LoVo (cell line): ENCODE data around the gene BPI.
"Not testable (repeated sequence)": the region's sequence is repeated elsewhere in the genome, so short reads cannot be mapped to it uniquely, and the experiment has no call there.

ENCODE experiments used
- DNase-seq: peaks from one replicate; pipeline ENCODE4 v3.0.0-alpha.2; 2016; ENCODE audit warnings: low spot score

BPI gene

DNA sequence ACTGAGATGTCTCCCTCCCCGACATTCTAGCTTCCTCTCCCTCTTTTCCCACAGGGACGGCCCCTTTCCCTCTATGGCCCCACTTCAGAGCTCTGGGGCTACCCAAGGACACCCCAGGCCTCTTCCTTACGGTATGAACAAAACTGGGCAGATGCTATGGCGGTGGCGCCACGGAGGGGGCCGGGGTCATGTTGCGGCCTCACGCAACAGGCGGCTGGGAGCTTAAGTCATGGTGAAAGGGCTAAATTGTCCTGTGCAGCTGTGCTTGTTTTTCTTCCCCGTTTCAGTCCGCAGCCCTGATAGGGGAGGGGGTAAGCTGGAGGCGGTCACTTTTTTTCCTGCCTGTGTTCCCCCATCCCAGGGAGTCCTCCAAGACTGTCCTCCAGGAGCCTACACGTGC is 25.8 kb upstream of the BPI start:
- DNase-seq, result no peak

DNA sequence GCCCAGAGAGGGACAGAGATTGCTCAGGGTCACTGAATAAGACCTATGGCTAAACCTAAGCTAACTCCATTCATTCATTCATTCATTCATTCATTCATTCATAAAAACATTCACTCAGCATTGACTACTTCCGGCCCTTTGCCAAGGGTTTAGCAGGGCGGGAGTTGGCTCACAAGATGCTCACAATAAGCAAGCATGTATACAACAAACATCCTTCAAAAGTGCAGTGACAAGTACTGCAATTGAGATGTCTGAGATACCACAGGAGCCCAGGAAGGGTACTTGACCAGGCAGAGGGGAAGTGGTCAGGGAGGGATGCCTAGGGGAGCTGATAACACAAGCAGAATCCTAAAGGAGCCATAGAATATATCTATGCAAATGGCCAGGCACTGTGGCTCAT is 25.2 kb upstream of the BPI start:
- no peak for DNase-seq

DNA sequence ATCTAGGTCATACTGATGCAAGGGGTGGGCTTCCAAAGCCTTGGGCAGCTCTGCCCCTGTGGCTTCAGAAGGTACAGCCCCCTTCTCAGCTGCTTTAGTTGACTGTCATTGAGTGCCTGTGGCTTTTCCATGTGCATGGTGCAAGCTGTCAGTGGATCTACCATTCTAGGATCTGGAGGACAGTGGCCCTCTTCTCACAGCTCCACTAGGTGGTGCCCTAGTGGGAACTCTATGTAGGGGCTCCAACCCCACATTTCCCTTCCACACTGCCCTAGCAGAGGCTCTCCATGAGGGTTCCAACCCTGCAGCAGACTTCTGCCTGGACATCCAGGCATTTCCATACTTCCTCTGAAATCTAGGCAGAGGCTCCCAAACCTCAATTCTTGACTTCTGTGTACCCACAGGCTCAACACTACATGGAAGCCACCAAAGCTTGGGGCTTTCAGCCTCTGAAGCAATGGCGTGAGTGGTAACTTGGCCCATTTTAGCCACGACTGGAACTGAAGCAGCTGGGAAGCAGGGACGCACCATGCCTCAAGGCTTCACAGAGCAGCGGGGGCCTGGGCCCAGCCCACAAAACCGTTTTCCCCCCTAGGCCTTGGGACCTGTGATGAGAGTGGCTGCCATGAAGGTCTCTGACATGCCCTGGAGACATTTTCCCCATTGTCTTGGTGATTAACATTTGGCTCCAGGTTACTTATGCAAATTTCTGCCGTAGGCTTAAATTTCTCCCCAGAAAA is 22.6 kb upstream of the BPI start:
- DNase-seq, result not testable (repeated sequence)

DNA sequence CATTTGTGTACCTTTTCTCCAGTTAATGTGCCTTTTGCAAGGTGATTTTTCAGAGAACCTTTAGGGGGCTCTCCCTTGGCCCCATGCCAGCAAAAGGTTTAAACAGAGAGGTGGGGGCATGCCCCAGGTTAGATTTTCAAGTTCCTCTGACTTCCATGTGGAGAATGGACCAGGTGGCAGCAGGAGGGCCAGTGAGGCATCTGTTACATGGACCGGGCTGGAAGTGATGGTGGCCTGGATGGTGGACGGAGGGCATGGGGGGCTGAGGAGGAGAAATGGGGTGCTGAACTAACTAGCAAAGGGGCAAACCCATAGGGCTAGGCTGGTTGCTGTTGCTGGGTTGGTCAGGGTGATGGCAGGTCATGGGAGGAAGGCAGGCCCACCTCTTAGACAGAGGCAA is 20.7 kb upstream of the BPI start:
- no peak for DNase-seq

GRCh38 chr20:38284066-38284650 is 19.8 kb upstream of the BPI start:
- not testable (repeated sequence) for DNase-seq

- DNase-seq, result no peak
These were observed 19.0 kb upstream of the BPI start for GRCh38 chr20:38284893-38285444.

GRCh38 chr20:38286586-38287531 is 17.1 kb upstream of the BPI start:
- DNase-seq, result peak; percentile 25

DNA sequence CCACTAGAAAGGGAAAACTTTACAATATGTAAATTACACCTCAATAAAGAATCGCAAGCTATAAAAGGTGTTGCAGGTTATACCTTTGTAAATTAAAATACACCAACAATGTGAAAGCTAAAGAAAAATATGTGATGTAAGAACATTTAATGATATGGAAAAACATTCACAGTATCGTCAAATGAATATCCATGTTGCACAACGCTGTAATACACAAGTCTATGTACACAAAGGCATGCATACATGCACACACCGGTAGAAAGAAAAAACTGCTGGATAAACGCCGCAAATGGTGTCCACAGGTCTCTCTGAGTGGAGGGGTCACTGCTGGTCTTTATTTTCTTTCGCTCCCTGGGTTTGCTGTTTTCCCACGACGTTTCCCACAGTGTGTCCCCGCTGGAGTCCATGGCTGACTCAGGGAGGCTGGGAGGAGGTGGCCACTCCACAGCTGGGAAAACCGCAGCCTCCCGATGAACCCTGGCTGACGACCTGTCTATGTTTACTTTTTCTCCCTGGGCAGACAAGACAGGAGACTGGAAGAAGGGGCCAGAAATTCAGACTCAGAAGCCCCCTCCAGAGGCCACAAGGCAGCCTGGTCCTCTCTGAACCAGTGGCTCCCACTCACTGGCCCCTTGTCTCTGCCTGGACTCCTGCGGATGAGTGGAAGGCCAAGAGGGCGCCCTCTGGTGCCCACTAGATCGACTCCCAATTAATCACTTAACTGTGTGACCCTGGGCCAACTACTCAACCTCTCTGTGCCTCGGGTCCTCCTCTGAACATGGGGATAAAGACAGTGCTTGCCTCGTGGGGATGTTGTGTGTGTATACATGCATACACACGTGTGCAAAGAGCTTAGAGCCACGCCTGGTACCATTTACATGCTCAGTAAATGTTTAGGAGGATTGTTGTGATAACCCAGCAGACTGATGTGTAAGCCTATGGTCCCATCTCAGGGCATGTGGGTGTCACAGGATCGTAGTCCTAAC is 12.8 kb upstream of the BPI start:
- DNase-seq, result peak; percentile 19

GRCh38 chr20:38291966-38292365 is 12.0 kb upstream of the BPI start:
- DNase-seq, result no peak

- no peak for DNase-seq
These were observed 10.4 kb upstream of the BPI start for GRCh38 chr20:38293491-38294065.

DNA sequence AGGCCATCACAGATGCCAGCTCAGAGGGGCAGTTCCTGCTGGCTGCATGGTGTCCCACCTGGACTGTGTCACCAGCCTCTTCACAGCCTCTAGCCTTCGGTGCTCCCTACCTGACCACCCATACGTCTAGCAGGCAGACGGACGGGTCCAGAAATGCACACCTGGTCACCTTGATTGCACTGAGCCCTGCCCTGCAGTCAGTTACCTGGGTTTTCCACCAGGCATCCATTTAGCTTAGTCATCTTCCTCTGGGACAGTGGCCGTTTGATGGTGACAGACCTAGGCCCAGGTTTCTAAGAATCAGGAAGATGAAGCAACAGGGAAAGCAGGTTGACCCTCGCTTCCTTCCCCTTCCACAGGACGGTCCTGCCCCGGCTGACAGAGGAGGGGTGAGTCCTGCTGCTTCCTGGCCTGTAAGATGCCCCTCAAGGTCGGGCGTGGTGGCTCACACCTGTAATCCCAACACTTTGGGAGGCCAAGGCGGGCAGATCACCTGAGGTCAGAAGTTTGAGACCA is 9.8 kb upstream of the BPI start:
- DNase-seq, result no peak

DNA sequence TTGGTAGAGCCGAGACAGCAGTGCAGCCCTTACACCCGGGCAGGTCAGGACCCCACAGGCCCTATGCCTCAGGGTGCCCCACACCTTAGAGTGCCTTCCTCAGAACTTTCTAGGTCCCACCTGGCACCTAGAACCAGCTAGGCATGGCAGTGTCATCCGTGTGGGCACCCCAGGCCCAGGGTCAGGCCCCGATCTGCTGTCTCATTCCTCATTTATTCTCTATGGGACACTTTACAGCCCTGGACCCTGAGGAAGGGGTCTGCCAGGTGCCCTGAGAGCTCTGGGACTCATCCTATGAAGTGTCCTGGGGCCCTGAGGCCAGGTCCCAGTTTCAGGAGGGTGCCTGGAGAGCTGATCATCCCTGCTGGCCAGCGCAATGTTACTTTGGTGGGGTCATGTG is 8.1 kb upstream of the BPI start:
- DNase-seq, result no peak

DNA sequence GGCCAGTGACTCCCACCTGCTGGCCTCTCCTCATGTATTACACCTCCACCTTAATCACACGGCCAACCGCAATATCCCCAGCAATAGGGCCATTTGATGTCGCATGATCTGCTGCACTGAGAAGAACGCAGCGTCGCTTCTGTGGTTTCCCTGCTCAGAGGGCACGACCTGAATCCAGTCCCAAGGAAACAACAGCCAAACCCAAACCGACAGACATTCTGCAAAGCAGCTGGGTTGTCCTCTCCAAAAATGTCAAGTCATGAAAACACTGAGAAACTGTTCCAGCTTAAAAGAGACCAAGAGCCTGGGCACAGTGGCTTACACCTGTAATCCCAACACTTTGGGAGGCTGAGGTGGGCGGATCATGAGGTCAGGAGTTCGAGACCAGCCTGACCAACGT is 7.5 kb upstream of the BPI start:
- no peak for DNase-seq

DNA sequence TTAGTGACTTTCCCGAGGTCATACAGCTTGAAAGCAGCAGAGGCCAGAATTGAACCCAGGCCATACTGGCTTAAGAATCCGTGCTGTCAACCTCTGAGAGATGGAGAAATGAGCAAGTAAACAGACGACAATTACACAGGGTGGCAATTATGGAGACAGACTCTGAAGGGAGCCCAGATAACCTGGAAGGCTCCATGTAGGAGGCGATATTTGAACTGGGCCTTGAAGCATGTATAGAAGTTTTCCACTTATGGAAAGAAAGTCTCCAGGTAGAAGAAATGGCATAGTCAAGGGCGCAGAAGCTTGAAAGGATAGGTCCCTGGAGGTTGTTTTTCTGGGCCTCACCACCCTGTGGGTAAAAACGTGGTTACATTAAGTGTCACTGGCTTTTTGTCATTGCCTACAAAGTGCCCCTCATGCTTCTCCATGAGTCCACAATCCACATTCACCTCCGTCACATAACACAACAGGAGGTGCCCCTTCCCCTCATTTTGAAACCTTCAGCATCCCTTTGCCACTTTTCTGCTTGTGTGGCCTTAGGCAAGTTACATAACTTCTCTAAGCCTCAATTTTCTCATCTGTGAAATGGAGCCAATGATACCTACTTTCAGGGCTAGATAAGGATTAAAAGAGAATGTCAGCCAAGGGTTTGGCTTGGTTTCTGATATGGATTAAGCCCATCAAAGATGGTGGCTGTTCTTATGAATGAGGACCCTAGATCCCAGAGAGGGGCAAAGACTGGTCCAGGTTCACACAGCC is 5.9 kb upstream of the BPI start:
- no peak for DNase-seq

GRCh38 chr20:38298768-38299288 is 5.1 kb upstream of the BPI start:
- no peak for DNase-seq

DNA sequence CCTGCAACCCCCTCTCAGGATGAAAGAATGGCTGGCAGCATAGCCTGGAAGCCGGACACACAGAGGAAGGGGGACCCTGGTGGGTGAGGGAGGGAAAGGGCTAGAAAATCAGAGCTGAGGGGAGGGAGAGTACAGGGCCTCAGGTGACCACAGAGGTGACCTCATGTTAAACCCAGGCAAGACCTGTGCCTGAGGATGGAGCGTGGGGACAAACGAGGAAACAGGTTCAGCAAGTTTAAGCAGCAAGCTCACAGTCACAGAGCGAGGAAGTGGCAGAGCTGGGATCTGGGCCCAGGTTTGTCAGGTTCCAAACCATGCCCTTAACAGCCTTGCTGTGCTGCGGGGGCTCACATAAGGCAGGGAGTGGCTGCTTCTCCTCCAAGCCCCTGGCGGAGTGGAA is 4.0 kb upstream of the BPI start:
- DNase-seq, result no peak

GRCh38 chr20:38300438-38300837 is 3.5 kb upstream of the BPI start:
- no peak for DNase-seq

GRCh38 chr20:38301309-38301708 is 2.6 kb upstream of the BPI start:
- DNase-seq, result no peak

DNA sequence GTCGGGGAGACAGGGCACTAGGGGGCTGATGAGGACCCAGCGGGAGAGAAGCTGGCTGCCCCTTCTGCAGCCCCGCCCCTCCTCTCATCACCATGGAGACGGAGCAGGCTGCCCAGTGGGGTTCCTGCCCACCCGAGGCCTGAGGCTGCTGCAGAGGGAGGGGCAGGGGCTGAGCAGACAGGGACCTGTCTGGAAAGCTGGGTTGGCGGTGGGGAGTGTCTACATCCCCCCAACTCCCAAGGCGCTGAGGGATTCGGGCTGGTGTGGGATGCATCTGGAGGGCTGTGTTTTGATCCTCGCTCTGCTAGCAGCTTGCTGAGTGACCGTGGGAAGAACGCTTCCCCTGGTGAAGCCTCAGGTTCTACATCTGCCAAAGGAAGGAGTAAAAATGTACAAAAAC is 1.2 kb upstream of the BPI start:
- no peak for DNase-seq
